SH-SY5Y (cell line): ENCODE data around the gene PTPRD.

Source experiments
- GATA2 ChIP-seq: IDR thresholded peaks from 2 replicates; pipeline ENCODE4 v1.6.1; 2011; ENCODE audit warnings: mild to moderate bottlenecking, low read depth, low read length
- GATA3 ChIP-seq: IDR thresholded peaks from 2 replicates; pipeline ENCODE4 v1.6.1; 2011; ENCODE audit warnings: low read depth, mild to moderate bottlenecking, low read length, moderate library complexity

- TF ChIP-seq GATA3, result no peak
- no peak for TF ChIP-seq GATA2
These were observed 2042.0 kb downstream of the PTPRD start for GRCh38 chr9:8570776-8571175.
